ENCODE measurements around the gene CFAP210.
"Not testable (repeated sequence)": the region's sequence is repeated elsewhere in the genome, so short reads cannot be mapped to it uniquely, and the experiment has no call there.

CFAP210 gene

GRCh38 chr2:169613876-169614275 is 80.3 kb downstream of the CFAP210 start:
- TF ChIP-seq CTCF (IDR thresholded peaks at IDR 0.05; ENCODE audit: insufficient read depth, low read depth, low read length, missing control alignments), result no peak
- H3K4me3 ChIP-seq (ENCODE audit: low read depth, low read length), result no peak overlapping the region
- no peak for DNase-seq (ENCODE audit: low read depth)

- no peak for DNase-seq (ENCODE audit: low read depth)
- TF ChIP-seq CTCF (IDR thresholded peaks at IDR 0.05; ENCODE audit: insufficient read depth, low read depth, low read length, missing control alignments), result no peak
- no peak overlapping the region for H3K4me3 ChIP-seq (ENCODE audit: low read depth, low read length)
Observed at GRCh38 chr2:169609264-169609663, 84.9 kb downstream of the CFAP210 start.

GRCh38 chr2:169599568-169599967 is 94.6 kb downstream of the CFAP210 start:
- DNase-seq (ENCODE audit: low read depth), result no peak
- TF ChIP-seq CTCF (IDR thresholded peaks at IDR 0.05; ENCODE audit: insufficient read depth, low read depth, low read length, missing control alignments), result no peak
- H3K4me3 ChIP-seq (ENCODE audit: low read depth, low read length), result no peak overlapping the region

GRCh38 chr2:169598982-169599381 is 95.2 kb downstream of the CFAP210 start:
- no peak overlapping the region for H3K4me3 ChIP-seq (ENCODE audit: low read depth, low read length)
- DNase-seq (ENCODE audit: low read depth), result no peak
- no peak for TF ChIP-seq CTCF (IDR thresholded peaks at IDR 0.05; ENCODE audit: insufficient read depth, low read depth, low read length, missing control alignments)

- not testable (repeated sequence) for H3K4me3 ChIP-seq (ENCODE audit: low read depth, low read length); DNase-seq (ENCODE audit: low read depth)
Observed at GRCh38 chr2:169596546-169596945, 97.7 kb downstream of the CFAP210 start.
